Middle frontal gyrus (tissue), 1 donor: Measurements from ENCODE around the gene LYG1.

Source experiments
- DNase-seq: peaks from one replicate; pipeline ENCODE4 v3.0.0-alpha.2; 2015; ENCODE audit warnings: low spot score; ENCODE audit errors: extremely low spot score

LYG1 gene

DNA sequence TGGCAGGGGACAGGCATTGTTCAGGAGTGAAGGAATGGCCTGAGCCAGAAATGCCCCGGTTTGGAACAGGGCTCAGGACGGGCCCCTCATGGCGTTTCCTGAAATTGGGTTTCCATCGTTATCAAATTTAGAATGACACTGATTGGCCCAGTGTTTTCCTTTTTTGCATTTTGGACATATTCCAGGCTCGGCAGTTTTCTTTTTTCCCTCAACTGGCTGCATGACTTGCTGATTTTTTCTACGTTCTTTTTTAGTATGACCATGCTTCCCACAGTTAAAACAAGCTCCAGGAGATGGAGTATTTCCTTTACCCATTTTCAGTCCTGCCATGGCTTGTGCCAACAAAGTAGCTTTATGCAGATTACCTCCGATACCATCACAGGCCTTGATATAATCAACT is 25.1 kb downstream of the LYG1 start:
- no peak for DNase-seq

DNA sequence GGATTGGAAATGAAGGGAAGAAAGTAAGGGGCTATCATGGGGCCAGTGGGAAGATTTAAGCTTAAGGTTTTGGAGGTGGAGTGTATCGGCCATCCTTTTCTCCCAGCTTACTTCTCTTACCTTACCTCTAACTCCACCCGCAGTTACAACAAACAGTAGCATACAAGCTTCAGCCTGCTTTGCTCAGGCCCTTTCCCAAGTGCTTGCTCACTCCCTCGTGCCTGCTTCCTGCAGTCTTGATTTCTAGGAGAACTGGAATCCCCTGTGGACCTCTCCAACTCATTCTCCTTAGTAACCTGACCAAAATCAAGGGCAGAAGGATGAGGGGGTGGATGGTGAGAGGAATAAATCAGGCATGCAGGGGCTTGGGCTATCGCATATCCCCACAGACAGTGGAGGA is 39.8 kb downstream of the LYG1 start:
- no peak for DNase-seq

DNA sequence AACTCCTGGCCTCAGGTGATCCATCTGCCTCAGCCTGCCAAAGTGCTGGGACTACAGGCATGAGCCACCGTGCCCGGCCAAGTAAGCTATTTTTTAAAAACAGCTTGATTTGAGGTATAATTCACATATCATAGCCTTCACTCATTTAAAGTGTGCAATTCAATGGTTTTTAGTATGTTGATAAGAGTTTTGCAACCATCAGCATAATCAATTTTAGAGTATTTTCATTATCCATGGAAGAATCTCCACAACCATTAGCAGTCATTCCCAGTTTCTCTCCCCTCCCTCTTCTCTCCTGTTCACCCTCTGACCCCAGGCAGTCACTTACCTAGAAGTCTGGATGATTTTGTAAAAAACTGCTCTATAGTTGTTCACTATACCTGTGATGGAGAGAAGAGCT is 40.8 kb downstream of the LYG1 start:
- no peak for DNase-seq

DNA sequence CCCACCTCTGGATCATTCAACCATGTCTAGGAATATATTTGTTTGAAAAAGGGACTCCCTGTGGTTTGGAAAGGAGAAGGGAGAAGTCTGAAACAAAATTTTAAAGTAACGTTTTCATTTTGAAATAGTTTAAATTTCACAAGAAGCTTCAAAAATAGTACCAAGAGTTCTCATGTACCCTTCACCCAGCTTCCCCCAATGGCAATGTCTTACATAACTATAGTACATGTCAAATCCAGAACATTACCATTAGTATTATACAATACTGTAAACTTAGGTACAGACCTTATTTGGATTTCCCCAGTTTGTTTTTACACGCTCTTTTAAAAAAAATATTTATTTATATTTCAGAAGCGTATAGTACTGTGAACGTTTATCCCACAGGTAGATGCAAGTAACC is 41.5 kb downstream of the LYG1 start:
- no peak for DNase-seq

DNA sequence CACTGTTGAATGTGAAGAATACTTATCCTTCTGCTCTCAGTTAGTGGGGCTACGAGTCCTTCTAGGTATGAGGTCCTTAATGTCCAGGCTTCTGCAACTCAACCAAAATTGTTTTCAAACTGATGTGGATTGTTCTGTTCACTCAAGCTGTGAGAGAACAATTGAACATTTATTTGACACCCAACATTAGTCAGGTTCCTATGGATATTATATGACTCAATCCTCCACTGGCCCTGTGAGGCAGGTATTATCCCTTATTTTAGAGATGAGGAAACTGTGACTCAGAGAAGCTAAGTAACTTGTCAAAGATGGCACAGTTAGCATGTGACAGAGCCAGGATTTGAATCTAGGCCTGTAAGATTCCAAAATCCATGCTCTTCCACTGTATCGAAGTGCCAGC is 44.3 kb downstream of the LYG1 start:
- DNase-seq: no peak

DNA sequence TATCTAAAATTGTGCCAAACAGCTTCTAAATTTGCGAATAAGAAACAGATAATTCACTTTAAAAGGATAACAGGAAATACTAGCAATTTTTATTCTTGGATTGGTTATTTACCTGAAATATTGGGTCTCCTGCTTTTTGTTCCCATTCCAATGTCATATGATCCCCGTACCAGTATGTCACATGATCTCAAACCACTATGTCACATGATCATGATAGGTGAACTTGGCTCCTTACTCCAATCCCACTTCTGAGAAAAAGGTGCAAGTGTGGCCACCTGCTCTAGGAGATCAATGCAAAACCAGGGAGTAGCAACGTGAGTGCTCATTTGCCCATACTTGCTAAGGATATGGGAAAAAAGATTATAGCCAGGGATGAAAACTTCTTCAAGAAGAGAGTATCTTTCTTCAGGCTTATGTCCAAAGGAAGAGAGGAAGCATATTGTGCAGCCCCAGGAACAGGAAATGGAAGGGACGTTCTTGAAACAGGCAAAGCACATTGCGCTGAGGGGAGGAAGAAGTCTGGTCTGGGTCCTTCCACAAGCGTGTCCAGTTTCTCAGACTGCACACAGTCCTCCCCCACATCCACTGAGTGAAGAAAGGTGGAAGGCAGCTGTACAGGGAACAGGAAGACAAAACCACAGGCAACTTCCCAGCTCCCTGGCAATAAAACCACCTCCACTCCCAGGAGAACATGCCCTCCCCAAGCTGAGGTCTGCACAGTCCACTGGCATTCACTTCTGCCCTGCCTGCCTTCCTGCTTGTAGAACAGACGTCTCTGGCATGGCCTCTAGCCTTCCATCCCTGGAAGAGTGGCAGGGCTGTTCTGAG is 45.3 kb downstream of the LYG1 start, which contains the start of gene LYG2:
Gene LYG2, minus strand, starts transcription at position 176 of the 828 bp plus-strand sequence. CDS start 1,406 bp downstream, outside the sequence.
- DNase-seq: no peak

DNA sequence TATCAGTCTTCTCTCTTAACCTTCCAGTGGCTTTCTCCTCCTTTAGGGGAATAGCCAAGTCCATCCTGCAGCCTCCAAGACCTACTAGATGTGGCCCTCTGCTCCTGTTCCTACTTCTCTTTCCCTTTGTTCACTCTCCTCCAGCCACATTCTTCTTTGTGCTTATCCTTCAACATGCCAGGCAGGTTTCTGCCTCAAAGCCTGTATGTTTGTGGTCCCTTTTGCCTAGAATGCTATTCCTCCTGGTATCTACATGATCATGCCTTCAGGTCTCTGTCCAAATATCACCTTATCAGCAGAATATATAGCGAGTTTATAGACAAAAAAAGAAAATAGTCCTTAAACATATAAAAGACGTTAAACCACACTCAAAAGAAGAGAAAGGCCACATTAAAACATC is 51.0 kb downstream of the LYG1 start:
- DNase-seq: no peak

DNA sequence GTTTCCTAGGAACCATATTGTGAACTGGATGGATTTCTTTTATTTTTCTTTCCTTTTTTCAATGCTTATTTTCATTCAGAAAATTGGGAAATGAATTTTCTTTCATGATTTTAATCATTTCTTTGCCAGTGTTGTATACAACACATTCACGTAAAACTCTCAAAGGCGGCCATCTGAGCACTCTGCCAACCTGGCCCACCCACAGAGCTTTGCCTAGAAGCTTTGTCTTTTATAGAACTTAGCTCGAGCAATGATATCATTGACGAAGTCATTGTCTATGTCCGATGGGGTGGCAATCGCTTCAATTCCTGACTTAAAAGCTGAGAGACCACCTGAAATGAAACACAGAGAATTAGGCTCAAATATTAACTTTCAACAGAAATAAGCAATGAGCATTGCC is 58.8 kb downstream of the LYG1 start:
- no peak for DNase-seq

DNA sequence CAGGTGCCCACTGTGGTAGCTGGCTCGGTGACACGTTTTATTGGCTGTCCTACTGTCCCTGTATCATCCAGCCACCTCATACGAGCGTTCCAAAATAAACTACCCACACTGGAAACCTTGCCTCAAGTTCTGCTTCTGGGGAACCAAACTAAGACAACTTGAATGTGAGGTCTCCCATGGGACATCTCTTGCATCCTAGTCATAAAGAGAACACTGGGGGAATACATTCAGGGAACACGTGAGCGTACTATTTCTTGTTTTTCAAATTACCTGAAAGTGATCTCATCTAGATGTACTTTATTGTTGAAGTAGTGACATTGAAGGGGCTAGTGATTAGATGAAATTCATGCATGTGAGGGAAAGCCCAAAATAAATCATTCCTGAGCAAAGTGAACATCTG is 60.6 kb downstream of the LYG1 start:
- no peak for DNase-seq

DNA sequence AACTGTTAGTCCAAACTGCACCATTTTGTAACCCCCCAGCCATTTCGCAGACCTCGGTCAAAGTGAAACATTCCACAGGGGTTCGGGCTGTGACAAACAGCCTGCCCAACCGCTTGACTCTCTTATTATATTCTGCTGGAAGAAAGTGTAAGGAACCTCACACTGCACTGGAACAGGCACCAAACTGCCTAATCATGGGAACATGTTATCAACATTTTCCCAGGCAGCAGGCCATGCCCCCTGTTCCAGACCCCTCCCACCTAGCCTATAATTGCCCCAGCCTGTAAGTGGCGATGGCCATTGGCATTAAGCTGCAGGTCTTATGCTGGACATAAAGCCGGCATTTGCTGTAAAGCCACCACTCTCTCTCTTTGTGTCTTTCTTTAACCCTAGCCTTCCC is 62.4 kb downstream of the LYG1 start:
- DNase-seq: no peak
